Liver (tissue), 3 donors: ENCODE data around the gene RMRP.

Source experiments
- CTCF ChIP-seq: fragments of 150-350 bp; IDR thresholded peaks from 2 replicates; pipeline ENCODE4 v1.5.1; 2017; ENCODE audit warnings: improper control_type of control experiment, low read depth, low read length; ENCODE audit not compliant: missing input control
- EGR1 ChIP-seq, 2 donors: IDR thresholded peaks; 2 replicates each; pipeline ENCODE4 v1.6.1; 2016 to 2018; ENCODE audit warnings: antibody characterized with exemption in 2 of 2, low read depth in 2 of 2
- GABPA ChIP-seq, 2 donors: IDR thresholded peaks in 1 of 2; conservative IDR thresholded peaks in 1 of 2; 2 replicates each; pipeline ENCODE4 v1.6.1; 2016; ENCODE audit warnings: antibody characterized with exemption in 2 of 2, mild to moderate bottlenecking in 1 of 2, moderate library complexity in 1 of 2
- JUND ChIP-seq, 2 donors: IDR thresholded peaks; 2 replicates each; pipeline ENCODE4 v1.6.1; 2016; ENCODE audit warnings: antibody characterized with exemption in 2 of 2
- MAX ChIP-seq: IDR thresholded peaks from 2 replicates; pipeline ENCODE4 v1.6.1; 2016; ENCODE audit warnings: antibody characterized with exemption
- donor health status: healthy.
- donor health status: healthy.

- TF ChIP-seq GABPA (IDR thresholded peaks at IDR 0.05 in 1 of 2, conservative IDR thresholded peaks at IDR 0.05 in 1 of 2) (no peak), EGR1 (IDR thresholded peaks at IDR 0.05; ENCODE audit: low read depth in 2 of 2) (no peak), CTCF (no peak), JUND (IDR thresholded peaks at IDR 0.05) (no peak), MAX (no peak)
Observed at GRCh38 chr9:35687306-35687705, 29.5 kb upstream of the RMRP start.
